Left ventricle myocardium inferior (tissue), 1 donor: Measurements from ENCODE around the gene CEP41. TPM values are rescaled to one million over a fixed set of nuclear protein-coding genes. Genes with fewer than 3 reads are reported as not detected.

Source experiments
- DNase-seq: peaks from one replicate; pipeline ENCODE4 v3.0.0-alpha.2; 2020
- H3K27ac ChIP-seq: fragments of 200-600 bp; replicated peaks from 2 replicates; pipeline ENCODE4 v1.8.0; 2021
- H3K27me3 ChIP-seq: fragments of 200-600 bp; 2 replicates; pipeline ENCODE4 v1.8.0; 2021; ENCODE audit warnings: low read depth
- H3K36me3 ChIP-seq: fragments of 200-600 bp; 2 replicates; pipeline ENCODE4 v1.8.0; 2021
- H3K4me1 ChIP-seq: fragments of 200-600 bp; 2 replicates; pipeline ENCODE4 v1.8.0; 2021
- H3K4me3 ChIP-seq: fragments of 200-600 bp; 2 replicates; pipeline ENCODE4 v1.8.0; 2021; ENCODE audit warnings: mild to moderate bottlenecking, moderate library complexity
- H3K9me3 ChIP-seq: fragments of 200-600 bp; replicated peaks from 2 replicates; pipeline ENCODE4 v1.8.0; 2021
- intact Hi-C: fragments of 100-400 bp; cut with micrococcal nuclease; formaldehyde crosslinking; loops from one replicate; pipeline ENCODE4 v1.11.0; 2022
- total RNA-seq: library from RNA; stranded (reverse); fragmentation: NEBNext Ultra II Directional; extraction: Animal tissue kit (Norgen Biotek cat#: 25700); gene quantifications from one replicate; pipeline ENCODE4 v1.2.1, GENCODE V29; 2021
- TF ChIP-seq, protein P1 (sequence below): fragments of 200-600 bp; IDR thresholded peaks from 2 replicates; pipeline ENCODE4 v1.8.0; 2021; ENCODE audit warnings: antibody characterized with exemption, mild to moderate bottlenecking, borderline replicate concordance
- donor health status: DM: no; HTN: yes; CAD: no; lungs with severe emphysema.

CEP41 gene
- total RNA-seq, 1 donor from 2014 or later, result 5.8 TPM

DNA sequence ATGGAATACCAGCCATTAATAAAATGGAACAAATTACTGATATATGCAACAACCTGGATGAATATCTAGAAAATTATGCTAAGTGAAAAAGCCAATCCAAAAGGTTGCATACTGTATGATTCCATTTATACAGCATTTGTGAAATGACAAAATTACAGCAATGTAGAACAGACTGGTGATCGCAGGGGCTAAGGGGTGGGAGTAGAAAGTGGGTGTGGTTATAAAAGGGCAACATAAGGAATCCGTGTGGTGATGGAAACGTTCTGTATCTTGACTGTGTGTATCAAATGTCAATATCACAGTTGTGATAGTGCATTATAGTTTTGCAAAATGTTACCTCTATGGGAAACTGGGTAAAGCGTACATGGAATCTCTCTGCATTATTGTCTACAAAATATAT is 15.0 kb downstream of the CEP41 start:
- TF ChIP-seq, protein P1, sequence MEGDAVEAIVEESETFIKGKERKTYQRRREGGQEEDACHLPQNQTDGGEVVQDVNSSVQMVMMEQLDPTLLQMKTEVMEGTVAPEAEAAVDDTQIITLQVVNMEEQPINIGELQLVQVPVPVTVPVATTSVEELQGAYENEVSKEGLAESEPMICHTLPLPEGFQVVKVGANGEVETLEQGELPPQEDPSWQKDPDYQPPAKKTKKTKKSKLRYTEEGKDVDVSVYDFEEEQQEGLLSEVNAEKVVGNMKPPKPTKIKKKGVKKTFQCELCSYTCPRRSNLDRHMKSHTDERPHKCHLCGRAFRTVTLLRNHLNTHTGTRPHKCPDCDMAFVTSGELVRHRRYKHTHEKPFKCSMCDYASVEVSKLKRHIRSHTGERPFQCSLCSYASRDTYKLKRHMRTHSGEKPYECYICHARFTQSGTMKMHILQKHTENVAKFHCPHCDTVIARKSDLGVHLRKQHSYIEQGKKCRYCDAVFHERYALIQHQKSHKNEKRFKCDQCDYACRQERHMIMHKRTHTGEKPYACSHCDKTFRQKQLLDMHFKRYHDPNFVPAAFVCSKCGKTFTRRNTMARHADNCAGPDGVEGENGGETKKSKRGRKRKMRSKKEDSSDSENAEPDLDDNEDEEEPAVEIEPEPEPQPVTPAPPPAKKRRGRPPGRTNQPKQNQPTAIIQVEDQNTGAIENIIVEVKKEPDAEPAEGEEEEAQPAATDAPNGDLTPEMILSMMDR, result no peak
- H3K4me1 ChIP-seq, result peaks cover 17% of the 10 kb centered on the region
- DNase-seq, result no peak
- H3K27me3 ChIP-seq, result no peaks in the 10 kb centered on the region
- no peaks in the 10 kb centered on the region for H3K36me3 ChIP-seq
- no peaks in the 10 kb centered on the region for H3K9me3 ChIP-seq
- no peak overlapping the region for H3K4me3 ChIP-seq
- no peak overlapping the region for H3K27ac ChIP-seq
- intact Hi-C loops, result no loop called here

DNA sequence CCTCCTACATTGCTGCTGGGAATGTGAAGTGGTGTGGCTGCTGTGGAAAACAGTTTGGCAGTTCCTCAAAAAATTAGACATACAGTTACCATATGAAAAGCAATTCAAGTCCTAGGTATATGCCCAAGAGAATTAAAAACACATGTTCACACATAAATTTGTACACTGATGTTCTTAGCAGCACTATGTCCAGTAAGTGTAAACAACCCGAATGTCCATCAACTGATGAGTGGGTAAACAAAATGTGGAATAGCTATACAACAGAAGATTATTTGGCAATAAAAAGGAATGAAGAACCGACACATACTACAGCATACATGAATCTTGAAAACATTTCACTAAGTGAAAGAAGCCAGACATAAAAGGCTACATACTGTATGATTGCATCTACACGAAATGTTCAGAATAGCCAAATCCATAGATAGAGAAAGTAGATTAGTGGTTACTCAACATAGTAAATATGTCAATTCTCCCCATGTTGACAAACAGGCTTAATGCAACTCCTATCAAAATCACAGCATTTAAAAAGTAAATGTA is 17.2 kb downstream of the CEP41 start:
- intact Hi-C loops, result no loop called here
- no peak for DNase-seq
- Histone ChIP-seq H3K9me3 (no peaks in the 10 kb centered on the region), H3K4me3 (no peak overlapping the region), H3K27me3 (no peaks in the 10 kb centered on the region), H3K27ac (no peak overlapping the region), H3K4me1 (no peaks in the 10 kb centered on the region), H3K36me3 (no peaks in the 10 kb centered on the region)
- TF ChIP-seq, protein P1, result no peak

DNA sequence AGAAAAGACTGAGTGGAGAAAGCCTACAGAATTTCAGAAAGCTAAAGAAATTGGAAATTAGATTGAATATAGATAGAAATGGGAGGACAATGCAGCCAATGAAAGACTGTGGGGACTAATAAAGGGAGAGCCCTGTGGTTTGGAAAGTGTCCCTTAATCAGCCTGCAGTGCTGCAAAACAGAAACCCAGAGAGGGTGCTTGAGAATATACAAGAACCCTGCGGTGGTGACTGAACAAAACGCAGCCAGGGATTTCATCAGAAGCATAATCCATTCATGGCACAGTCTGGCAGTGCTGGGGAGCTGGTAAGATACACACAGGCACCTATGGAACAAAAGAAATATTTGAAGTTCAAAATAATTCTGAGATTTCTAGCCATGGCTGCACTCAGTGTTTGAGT is 19.1 kb downstream of the CEP41 start:
- TF ChIP-seq, protein P1, result no peak
- no peak overlapping the region for H3K27ac ChIP-seq
- no peak for DNase-seq
- no peaks in the 10 kb centered on the region for H3K4me1 ChIP-seq
- no peak overlapping the region for H3K4me3 ChIP-seq
- no peaks in the 10 kb centered on the region for H3K36me3 ChIP-seq
- intact Hi-C loops, result no loop called here
- no peaks in the 10 kb centered on the region for H3K9me3 ChIP-seq
- no peaks in the 10 kb centered on the region for H3K27me3 ChIP-seq

DNA sequence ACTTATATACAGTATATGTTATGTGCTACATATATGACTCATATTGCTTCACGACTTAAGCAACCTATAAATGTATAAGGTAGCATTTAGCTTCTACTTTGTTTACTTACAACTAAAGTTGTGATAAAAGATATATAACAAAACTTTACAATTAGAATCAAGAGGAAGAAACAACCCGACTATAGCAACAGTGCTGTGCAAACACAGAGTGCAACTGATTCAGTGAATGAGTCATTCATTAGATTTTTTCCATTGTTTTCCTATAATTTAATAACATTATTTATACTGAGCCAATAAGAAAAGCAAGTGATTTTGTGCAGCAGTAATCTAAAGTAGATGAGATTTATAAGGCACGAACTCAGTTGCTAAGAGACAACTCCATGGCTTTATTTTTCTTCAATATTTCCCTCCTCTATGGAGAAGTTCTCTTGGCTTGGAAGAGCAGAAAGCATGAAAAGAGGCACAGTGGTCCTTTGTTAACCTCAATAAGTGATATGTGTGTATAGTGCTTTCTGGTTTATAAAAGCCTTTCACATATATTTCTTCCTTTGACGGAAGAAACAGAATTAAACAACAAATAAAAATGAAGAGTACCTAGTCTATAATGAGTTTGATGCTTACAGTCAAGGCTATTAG is 19.8 kb downstream of the CEP41 start:
- no peaks in the 10 kb centered on the region for H3K4me1 ChIP-seq
- no peaks in the 10 kb centered on the region for H3K9me3 ChIP-seq
- no peak for DNase-seq
- no peaks in the 10 kb centered on the region for H3K36me3 ChIP-seq
- H3K27ac ChIP-seq, result no peak overlapping the region
- intact Hi-C loops, result no loop called here
- no peak overlapping the region for H3K4me3 ChIP-seq
- no peaks in the 10 kb centered on the region for H3K27me3 ChIP-seq
- TF ChIP-seq, protein P1, result no peak

DNA sequence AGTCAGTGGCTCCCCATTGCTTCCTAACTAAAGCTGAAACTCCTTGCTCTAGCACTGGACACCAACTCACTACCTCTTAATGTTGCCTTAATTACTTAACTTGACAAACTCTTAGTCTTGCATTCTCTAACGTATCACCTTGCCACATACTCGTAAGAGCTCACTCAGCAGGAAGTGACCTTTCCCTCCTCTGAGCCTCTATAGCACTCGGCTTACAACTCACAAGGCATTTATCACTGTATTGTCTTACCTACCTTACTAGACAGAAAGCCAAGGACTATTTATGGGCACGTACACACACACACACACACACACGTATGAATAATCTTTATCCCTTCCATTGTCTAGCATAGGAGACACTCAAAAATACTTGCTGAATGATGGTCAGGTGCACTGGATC is 21.2 kb downstream of the CEP41 start:
- TF ChIP-seq, protein P1, result no peak

More for the DNA sequence above, 21.2 kb downstream of the CEP41 start:
- Histone ChIP-seq H3K27ac (no peak overlapping the region), H3K4me3 (no peak overlapping the region), H3K9me3 (no peaks in the 10 kb centered on the region), H3K36me3 (no peaks in the 10 kb centered on the region), H3K27me3 (no peaks in the 10 kb centered on the region), H3K4me1 (no peaks in the 10 kb centered on the region)
- DNase-seq, result no peak
- intact Hi-C loops, result no loop called here
